ENCODE data around the gene SNAPC2. TPM values are rescaled to one million over a fixed set of nuclear protein-coding genes. Genes with fewer than 3 reads are reported as not detected.

SNAPC2 gene
- total RNA-seq, 4 donors from 2014 or later: 9.3 to 14.0 (median 11.5) TPM

DNA sequence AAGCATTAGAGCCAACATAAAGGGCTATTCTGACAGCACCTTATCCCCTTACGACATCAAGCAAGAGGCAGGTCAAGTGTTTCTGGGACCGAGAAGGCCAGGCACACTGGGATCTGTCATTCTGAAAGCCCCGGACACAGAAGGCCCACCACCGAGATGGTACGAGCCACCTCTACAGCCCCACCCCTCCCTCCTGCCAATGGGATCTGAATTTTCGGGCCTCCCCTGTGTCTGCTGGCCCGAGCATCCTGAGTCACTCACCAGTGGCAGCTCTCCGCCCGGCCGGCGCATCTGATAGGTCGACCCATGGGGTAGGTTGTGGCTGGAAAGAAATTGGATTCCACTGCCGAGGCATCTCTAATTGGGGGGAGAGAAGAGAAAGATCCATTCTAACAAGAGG is 20.7 kb downstream of the SNAPC2 start:
- Histone ChIP-seq H3K4me1 (peaks cover 25 to 41% of the 10 kb centered on the region in 2 donors), H3K36me3 (peaks cover 20 to 33% of the 10 kb centered on the region in 2 donors), H3K27me3 (no peaks in the 10 kb centered on the region), H3K4me3 (replicated peaks in 1 of 3) (no peak overlapping the region), H3K27ac (peak overlapping the region in 2 of 3 donors; percentile 47 to 67), H3K9me3 (no peaks in the 10 kb centered on the region)
- WGBS, 2 donors: 94 to 96% methylated on average over 13 of the region's 13 CpGs
- intact Hi-C loops (cut with DNase I): no loop called here
- DNase-seq: no peak
- TF ChIP-seq POLR2A (IDR thresholded peaks at IDR 0.05): no peak
- TF ChIP-seq, protein P1, sequence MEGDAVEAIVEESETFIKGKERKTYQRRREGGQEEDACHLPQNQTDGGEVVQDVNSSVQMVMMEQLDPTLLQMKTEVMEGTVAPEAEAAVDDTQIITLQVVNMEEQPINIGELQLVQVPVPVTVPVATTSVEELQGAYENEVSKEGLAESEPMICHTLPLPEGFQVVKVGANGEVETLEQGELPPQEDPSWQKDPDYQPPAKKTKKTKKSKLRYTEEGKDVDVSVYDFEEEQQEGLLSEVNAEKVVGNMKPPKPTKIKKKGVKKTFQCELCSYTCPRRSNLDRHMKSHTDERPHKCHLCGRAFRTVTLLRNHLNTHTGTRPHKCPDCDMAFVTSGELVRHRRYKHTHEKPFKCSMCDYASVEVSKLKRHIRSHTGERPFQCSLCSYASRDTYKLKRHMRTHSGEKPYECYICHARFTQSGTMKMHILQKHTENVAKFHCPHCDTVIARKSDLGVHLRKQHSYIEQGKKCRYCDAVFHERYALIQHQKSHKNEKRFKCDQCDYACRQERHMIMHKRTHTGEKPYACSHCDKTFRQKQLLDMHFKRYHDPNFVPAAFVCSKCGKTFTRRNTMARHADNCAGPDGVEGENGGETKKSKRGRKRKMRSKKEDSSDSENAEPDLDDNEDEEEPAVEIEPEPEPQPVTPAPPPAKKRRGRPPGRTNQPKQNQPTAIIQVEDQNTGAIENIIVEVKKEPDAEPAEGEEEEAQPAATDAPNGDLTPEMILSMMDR (IDR thresholded peaks at IDR 0.05): no peak

- Histone ChIP-seq H3K4me3 (replicated peaks in 1 of 3) (no peak overlapping the region), H3K4me1 (peaks cover 25 to 41% of the 10 kb centered on the region in 2 donors), H3K9me3 (no peaks in the 10 kb centered on the region), H3K27me3 (no peaks in the 10 kb centered on the region), H3K36me3 (peaks cover 14 to 21% of the 10 kb centered on the region in 2 donors), H3K27ac (peak overlapping the region in 1 of 3 donors; percentile 92)
- WGBS, 2 donors: 93 to 95% methylated on average over 19 of the region's 19 CpGs
- intact Hi-C loops (cut with DNase I): no loop called here
- DNase-seq: no peak
- no peak for TF ChIP-seq POLR2A (IDR thresholded peaks at IDR 0.05)
- TF ChIP-seq, protein P1 (IDR thresholded peaks at IDR 0.05): no peak
Measured at GRCh38 chr19:7941895-7942596, 21.9 kb downstream of the SNAPC2 start.

DNA sequence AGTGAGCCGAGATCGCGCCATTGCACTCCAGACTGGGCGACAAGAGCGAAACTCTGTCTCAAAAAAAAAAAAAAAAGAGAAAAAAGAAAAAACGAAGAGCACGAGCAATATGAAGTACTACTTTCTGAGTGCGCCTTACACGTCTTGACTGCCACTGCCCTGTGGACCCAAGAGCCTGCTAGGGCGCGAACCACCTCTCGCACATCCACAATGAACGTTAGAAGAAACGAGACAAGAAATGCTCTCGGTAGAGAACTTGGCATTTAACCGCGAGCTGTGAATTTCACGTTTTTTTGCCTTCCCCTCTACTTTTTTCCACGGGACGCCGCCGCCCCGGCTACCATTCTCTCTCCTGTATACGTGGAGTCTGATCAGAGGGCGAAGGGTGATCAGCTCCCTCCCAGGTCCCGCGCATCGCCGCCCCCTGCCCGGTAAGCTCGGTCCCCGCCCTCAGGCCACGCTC is 22.9 kb downstream of the SNAPC2 start:
- Histone ChIP-seq H3K4me1 (peaks cover 25 to 41% of the 10 kb centered on the region in 2 donors), H3K36me3 (peaks cover 9 to 11% of the 10 kb centered on the region in 2 donors), H3K9me3 (no peaks in the 10 kb centered on the region), H3K27me3 (no peaks in the 10 kb centered on the region), H3K27ac (peak overlapping the region; percentile 92), H3K4me3 (replicated peaks in 1 of 3) (peak overlapping the region; percentile 78 to 91 (median 90))
- DNase-seq: no peak
- intact Hi-C loops (cut with DNase I): no loop called here
- TF ChIP-seq POLR2A (IDR thresholded peaks at IDR 0.05): no peak
- TF ChIP-seq, protein P1 (IDR thresholded peaks at IDR 0.05): no peak
- 5 to 6% methylated on average over 31 to 33 of the region's 33 CpGs for WGBS, 2 donors

- Histone ChIP-seq H3K27me3 (no peaks in the 10 kb centered on the region), H3K36me3 (peaks cover 9 to 11% of the 10 kb centered on the region in 2 donors), H3K9me3 (no peaks in the 10 kb centered on the region), H3K4me1 (peaks cover 24 to 39% of the 10 kb centered on the region in 2 donors), H3K27ac (peak within 1 kb of the TSS; percentile 92), H3K4me3 (replicated peaks in 1 of 3) (peak within 1 kb of the TSS; percentile 78 to 91 (median 90))
- intact Hi-C loops (cut with DNase I): no loop called here
- WGBS, 2 donors: 0 to 2% methylated on average over 4 to 37 of the region's 56 CpGs
- DNase-seq: peak; percentile 99 to 100
- peak; percentile 53 to 89 for TF ChIP-seq POLR2A (IDR thresholded peaks at IDR 0.05)
- TF ChIP-seq, protein P1 (IDR thresholded peaks at IDR 0.05): no peak
Measured at GRCh38 chr19:7943444-7944176, 23.5 kb downstream of the SNAPC2 start, which contains the start of gene TIMM44. TSS of gene TIMM44 (minus strand) at chr19:7943666. CDS start at chr19:7943651, 15 bp downstream.

Data from thyroid gland (tissue), 4 donors.